K562 (cell line): ENCODE measurements around the gene IDUA. TPM values are rescaled to one million over a fixed set of nuclear protein-coding genes. Genes with fewer than 3 reads are reported as not detected.
A peak's percentile ranks its signal among the peaks of the same experiment; 100 is the strongest.

Source experiments
- BHLHE40 ChIP-seq: IDR thresholded peaks from 2 replicates; pipeline ENCODE4 v1.6.1; 2011; ENCODE audit warnings: low read length, improper control_type of control experiment
- CCNT2 ChIP-seq: IDR thresholded peaks from 2 replicates; pipeline ENCODE4 v1.6.1; 2011; ENCODE audit warnings: borderline replicate concordance, low read depth, mild to moderate bottlenecking, moderate library complexity, mixed read lengths, low read length; ENCODE audit not compliant: insufficient read length; ENCODE audit errors: extremely low read depth
- FOSL1 ChIP-seq: fragments of 200-800 bp; sonication (Bioruptor generic); conservative IDR thresholded peaks from 2 replicates; pipeline ENCODE4 v1.6.1; 2016; ENCODE audit warnings: missing genetic modification characterization, missing compliant biosample characterization
- GATAD2A ChIP-seq: fragments of 450-650 bp; IDR thresholded peaks from 2 replicates; pipeline ENCODE4 v1.6.1; 2017
- LCOR ChIP-seq: sonication (generic); formaldehyde crosslinking; IDR thresholded peaks from 2 replicates; pipeline ENCODE4 v1.8.0; 2022; ENCODE audit warnings: mild to moderate bottlenecking, missing genetic modification reagents
- RUNX1 ChIP-seq: sonication (generic); IDR thresholded peaks from 2 replicates; pipeline ENCODE4 v1.6.1; 2016; ENCODE audit warnings: antibody characterized with exemption, low read depth
- TBP ChIP-seq: optimal IDR thresholded peaks from 2 replicates; pipeline ENCODE3; 2011; ENCODE audit warnings: low read depth, low read length, improper control_type of control experiment
- XRCC3 ChIP-seq: fragments of 450-650 bp; IDR thresholded peaks from 2 replicates; pipeline ENCODE4 v1.6.1; 2017; ENCODE audit warnings: mild to moderate bottlenecking, moderate library complexity
- polyA plus RNA-seq, 8 experiments: library from polyadenylated mRNA; depleted of rRNA in 4 of 8; stranded (reverse) in 5 of 8; unstranded in 3 of 8; fragments of >200 nt; fragmentation: Nextera tagmentation in 2 of 8; fragmentation: Illumina TruSeq in 1 of 8; extraction: Ambion mirVana in 2 of 8; extraction: Trizol in 1 of 8; gene quantifications; 2 replicates each; pipeline versions ENCODE4 v1.2.1 to v1.2.3, GENCODE V29; 2011 to 2014; ENCODE audit warnings: inconsistent platforms in 1 of 8, missing spikeins in 1 of 8
- total RNA-seq, 7 experiments: library from RNA; depleted of rRNA in 6 of 7; stranded (reverse); fragments of >200 nt in 6 of 7; fragmentation: Illumina TruSeq in 2 of 7; extraction: Trizol in 2 of 7; gene quantifications; 2 replicates each; pipeline versions ENCODE4 v1.2.1 to v1.2.3, GENCODE V29; 2011 to 2021; ENCODE audit warnings: low replicate concordance in 1 of 7
- TF ChIP-seq, protein P1 (sequence below): sonication (generic); formaldehyde crosslinking; IDR thresholded peaks from 2 replicates; pipeline ENCODE4 v1.8.0; 2022; ENCODE audit warnings: mild to moderate bottlenecking, missing genetic modification reagents
- TF ChIP-seq, protein P2 (sequence below): fragments of 450-650 bp; formaldehyde crosslinking; IDR thresholded peaks from 2 replicates; pipeline ENCODE4 v1.4.0; 2022; ENCODE audit warnings: missing genetic modification characterization

The IDUA gene
- total and polyA plus RNA-seq, 9 of the 15 experiments (the other 6 are each of a cell fraction or from before 2014, with no cell fraction given), result 0.04 to 16.1 (median 1.2) TPM

DNA sequence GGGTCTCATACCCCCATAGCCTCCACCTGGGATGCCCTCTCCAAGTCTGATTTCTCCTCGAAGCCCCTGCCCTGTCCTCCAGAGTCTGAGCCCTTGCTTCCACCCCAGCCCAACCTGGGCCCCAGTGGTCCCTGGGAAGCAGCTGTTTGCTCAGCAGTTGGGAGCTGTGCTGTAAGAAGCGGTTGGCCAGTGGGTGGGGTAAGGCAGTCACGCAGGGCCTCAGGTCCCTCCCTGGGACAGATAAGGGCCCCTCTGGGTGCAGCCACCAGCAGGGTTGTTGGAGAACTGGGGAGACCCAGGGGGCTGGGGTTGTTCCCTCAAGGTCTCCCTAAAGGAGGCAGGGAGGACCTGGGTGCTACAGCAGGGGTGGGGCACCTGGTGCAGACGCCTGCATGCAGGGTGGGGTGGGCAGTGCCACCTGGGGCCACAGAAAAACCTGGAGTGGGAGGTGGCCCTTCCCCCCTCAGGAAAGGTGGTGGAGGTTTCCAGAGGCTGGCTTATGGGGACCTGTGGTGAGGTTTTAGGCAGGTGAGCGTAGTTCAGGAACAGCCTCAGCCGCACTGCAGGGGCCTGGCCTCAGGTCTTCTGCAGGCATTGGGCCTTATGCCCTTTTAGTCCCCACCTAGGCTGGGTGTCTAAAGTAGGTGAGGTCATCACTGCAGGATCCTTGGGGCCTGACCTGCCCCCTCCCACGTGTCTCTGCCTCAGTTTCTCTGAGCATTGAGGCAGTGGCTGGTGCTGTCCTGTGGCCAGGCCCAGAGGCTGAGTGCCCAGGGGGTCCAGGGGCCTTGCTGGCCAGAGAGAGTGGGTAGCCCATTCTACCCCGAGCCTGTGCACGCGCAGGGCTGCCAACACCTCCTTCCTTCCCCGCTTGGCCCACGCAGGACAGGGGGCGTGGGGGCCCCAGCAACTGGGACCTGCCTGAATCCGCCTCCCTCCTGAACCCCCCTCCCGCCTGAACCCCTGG is 9.5 kb downstream of the IDUA start (continued):
- TF ChIP-seq, protein P1, sequence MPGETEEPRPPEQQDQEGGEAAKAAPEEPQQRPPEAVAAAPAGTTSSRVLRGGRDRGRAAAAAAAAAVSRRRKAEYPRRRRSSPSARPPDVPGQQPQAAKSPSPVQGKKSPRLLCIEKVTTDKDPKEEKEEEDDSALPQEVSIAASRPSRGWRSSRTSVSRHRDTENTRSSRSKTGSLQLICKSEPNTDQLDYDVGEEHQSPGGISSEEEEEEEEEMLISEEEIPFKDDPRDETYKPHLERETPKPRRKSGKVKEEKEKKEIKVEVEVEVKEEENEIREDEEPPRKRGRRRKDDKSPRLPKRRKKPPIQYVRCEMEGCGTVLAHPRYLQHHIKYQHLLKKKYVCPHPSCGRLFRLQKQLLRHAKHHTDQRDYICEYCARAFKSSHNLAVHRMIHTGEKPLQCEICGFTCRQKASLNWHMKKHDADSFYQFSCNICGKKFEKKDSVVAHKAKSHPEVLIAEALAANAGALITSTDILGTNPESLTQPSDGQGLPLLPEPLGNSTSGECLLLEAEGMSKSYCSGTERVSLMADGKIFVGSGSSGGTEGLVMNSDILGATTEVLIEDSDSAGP (CRISPR knock-in tag), result no peak
- TF ChIP-seq RUNX1, result no peak
- peak; percentile 58 for TF ChIP-seq BHLHE40
- TF ChIP-seq XRCC3, result no peak
- no peak; the same call in 1 of the 2 replicates for TF ChIP-seq FOSL1 (tag)
- peak; percentile 75 for TF ChIP-seq TBP
- TF ChIP-seq LCOR (CRISPR knock-in tag), result no peak; the same call in 1 of the 2 replicates
- TF ChIP-seq GATAD2A, result no peak
- TF ChIP-seq CCNT2, result peak; percentile 38
- TF ChIP-seq, protein P2, sequence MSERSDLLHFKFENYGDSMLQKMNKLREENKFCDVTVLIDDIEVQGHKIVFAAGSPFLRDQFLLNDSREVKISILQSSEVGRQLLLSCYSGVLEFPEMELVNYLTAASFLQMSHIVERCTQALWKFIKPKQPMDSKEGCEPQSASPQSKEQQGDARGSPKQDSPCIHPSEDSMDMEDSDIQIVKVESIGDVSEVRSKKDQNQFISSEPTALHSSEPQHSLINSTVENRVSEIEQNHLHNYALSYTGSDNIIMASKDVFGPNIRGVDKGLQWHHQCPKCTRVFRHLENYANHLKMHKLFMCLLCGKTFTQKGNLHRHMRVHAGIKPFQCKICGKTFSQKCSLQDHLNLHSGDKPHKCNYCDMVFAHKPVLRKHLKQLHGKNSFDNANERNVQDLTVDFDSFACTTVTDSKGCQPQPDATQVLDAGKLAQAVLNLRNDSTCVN (CRISPR knock-in tag), result no peak
